ENCODE measurements around the gene LY6G6D.

DNA sequence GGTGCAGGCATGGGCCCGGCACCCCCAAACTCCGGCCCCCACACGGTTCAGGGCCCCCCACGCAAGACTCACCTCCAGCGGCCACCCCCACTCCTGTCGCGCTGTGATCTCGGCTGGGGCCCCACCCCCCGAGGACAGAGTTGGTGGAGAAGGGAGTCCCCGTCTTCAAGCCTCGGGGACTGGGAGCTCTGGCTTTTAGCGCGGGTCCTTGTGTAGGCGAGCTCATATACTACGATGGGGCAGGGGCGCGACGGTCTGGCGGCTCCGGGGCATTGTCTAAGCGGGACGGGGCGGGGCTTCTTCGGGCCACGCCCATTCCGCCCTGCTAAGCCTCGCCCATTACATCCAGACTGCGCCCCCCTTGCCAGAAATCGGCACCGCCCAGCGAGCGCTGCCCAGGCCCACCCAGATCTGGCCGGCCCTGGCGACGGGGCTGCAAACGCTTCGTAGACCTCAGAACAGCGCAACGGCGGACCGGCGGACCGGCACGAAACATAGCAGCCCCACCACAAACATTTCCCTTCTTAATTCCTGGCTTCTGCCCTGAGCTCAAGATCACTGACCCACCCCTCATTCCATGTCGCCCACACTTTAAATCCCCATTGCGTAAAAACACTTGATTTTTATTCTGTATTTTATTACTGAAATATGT is 15.0 kb downstream of the LY6G6D start:
- TF ChIP-seq CTCF (IDR thresholded peaks at IDR 0.05) (no peak; the same call in 1 of the 2 replicates), ZFX (IDR thresholded peaks at IDR 0.05; ENCODE audit: borderline replicate concordance) (no peak)

All from 22Rv1 (cell line).